GM23248 (cell line): ENCODE data around the gene NDUFV3. TPM values are rescaled to one million over a fixed set of nuclear protein-coding genes. Genes with fewer than 3 reads are reported as not detected.
"Not testable (repeated sequence)": the region's sequence is repeated elsewhere in the genome, so short reads cannot be mapped to it uniquely, and the experiment has no call there.

ENCODE experiments used
- DNase-seq: peaks from one replicate; pipeline ENCODE4 v3.0.0-alpha.2; 2015
- H2AFZ ChIP-seq: fragments of 200-600 bp; sonication (generic); 2 replicates; pipeline ENCODE4 v1.6.1; 2016; ENCODE audit warnings: antibody characterized with exemption
- H3F3A ChIP-seq: fragments of 200-600 bp; sonication (generic); 2 replicates; pipeline ENCODE4 v1.6.1; 2016; ENCODE audit warnings: mild to moderate bottlenecking, antibody characterized with exemption, mixed run types; ENCODE audit not compliant: insufficient read depth
- H3K27ac ChIP-seq: fragments of 200-600 bp; sonication (generic); 2 replicates; pipeline ENCODE4 v1.5.1; 2016; ENCODE audit warnings: mild to moderate bottlenecking
- H3K27me3 ChIP-seq: fragments of 200-600 bp; sonication (generic); replicated peaks from 2 replicates; pipeline ENCODE4 v1.6.1; 2016; ENCODE audit warnings: mild to moderate bottlenecking; ENCODE audit not compliant: insufficient read depth
- H3K36me3 ChIP-seq: fragments of 200-600 bp; sonication (generic); 2 replicates; pipeline ENCODE4 v1.6.1; 2016; ENCODE audit warnings: low read depth, mild to moderate bottlenecking
- H3K4me1 ChIP-seq: fragments of 200-600 bp; sonication (generic); 2 replicates; pipeline ENCODE4 v1.6.1; 2016; ENCODE audit warnings: mild to moderate bottlenecking; ENCODE audit not compliant: insufficient read depth
- H3K4me2 ChIP-seq: fragments of 200-600 bp; sonication (generic); one replicate; pipeline ENCODE4 v1.6.1; 2016; ENCODE audit warnings: mild to moderate bottlenecking; ENCODE audit not compliant: unreplicated experiment
- H3K4me3 ChIP-seq: fragments of 200-600 bp; sonication (generic); 2 replicates; pipeline ENCODE4 v1.5.1; 2016; ENCODE audit warnings: mild to moderate bottlenecking
- H3K79me2 ChIP-seq: fragments of 200-600 bp; sonication (generic); 2 replicates; pipeline ENCODE4 v1.6.1; 2016; ENCODE audit warnings: mild to moderate bottlenecking; ENCODE audit not compliant: insufficient read depth
- H3K9ac ChIP-seq: fragments of 200-600 bp; sonication (generic); 2 replicates; pipeline ENCODE4 v1.6.1; 2016; ENCODE audit warnings: mild to moderate bottlenecking
- H3K9me2 ChIP-seq: fragments of 200-600 bp; sonication (generic); 2 replicates; pipeline ENCODE4 v1.6.1; 2016; ENCODE audit warnings: mixed run types, mild to moderate bottlenecking, moderate library complexity; ENCODE audit not compliant: insufficient read depth
- H3K9me3 ChIP-seq: fragments of 200-600 bp; sonication (generic); one replicate; pipeline ENCODE4 v1.6.1; 2017; ENCODE audit warnings: low read depth
- H4K20me1 ChIP-seq: fragments of 200-600 bp; sonication (generic); 2 replicates; pipeline ENCODE4 v1.6.0; 2016; ENCODE audit not compliant: insufficient read depth
- EZH2 ChIP-seq: fragments of 200-600 bp; sonication (generic); IDR thresholded peaks from 2 replicates; pipeline ENCODE4 v1.6.1; 2018; ENCODE audit warnings: antibody characterized with exemption, mild to moderate bottlenecking; ENCODE audit not compliant: insufficient read depth, poor library complexity, severe bottlenecking
- EZH2phosphoT487 ChIP-seq: fragments of 200-600 bp; sonication (generic); IDR thresholded peaks from 2 replicates; pipeline ENCODE4 v1.6.1; 2018; ENCODE audit warnings: antibody characterized with exemption, moderate library complexity, mild to moderate bottlenecking, low read depth; ENCODE audit not compliant: insufficient read depth
- WGBS, 2 experiments: methylation state at CpG; one replicate each; pipeline ENCODE4 v1.1.6; 2015 to 2017; ENCODE audit warnings: low lambda C conversion rate in 2 of 2, low coverage in 1 of 2; ENCODE audit errors: missing lambda C conversion rate in 2 of 2; 5-methylcytosine and 5-hydroxymethylcytosine counted together
- in situ Hi-C: fragments of 300-500 bp; cut with MboI; formaldehyde crosslinking; loops from 2 replicates; pipeline ENCODE4 v1.15.0; 2020
- microRNA-seq: library from miRNA; unstranded; fragments of <30 nt; microRNA quantifications from one replicate; pipeline ENCODE4, GENCODE V29; 2016; ENCODE audit warnings: borderline number of aligned reads
- polyA plus RNA-seq: library from polyadenylated mRNA; unstranded; fragments of >200 nt; fragmentation: Nextera tagmentation; extraction: Ambion mirVana; gene quantifications from 2 replicates; pipeline ENCODE4 v1.2.1, GENCODE V29; 2016
- small RNA-seq: library from RNA; depleted of rRNA; stranded (forward); fragments of <200 nt; gene quantifications from one replicate; pipeline ENCODE3, GENCODE V24; 2014; ENCODE audit warnings: low read depth, low replicate concordance
- total RNA-seq: library from RNA; depleted of rRNA; stranded (reverse); fragments of >200 nt; shearing (Covaris generic); gene quantifications from 2 replicates; pipeline ENCODE4 v1.2.3, GENCODE V29; 2014; rRNA removed

The NDUFV3 gene
- total and polyA plus RNA-seq, 2 experiments from 2014 or later = 46.8 to 56.8 TPM

DNA sequence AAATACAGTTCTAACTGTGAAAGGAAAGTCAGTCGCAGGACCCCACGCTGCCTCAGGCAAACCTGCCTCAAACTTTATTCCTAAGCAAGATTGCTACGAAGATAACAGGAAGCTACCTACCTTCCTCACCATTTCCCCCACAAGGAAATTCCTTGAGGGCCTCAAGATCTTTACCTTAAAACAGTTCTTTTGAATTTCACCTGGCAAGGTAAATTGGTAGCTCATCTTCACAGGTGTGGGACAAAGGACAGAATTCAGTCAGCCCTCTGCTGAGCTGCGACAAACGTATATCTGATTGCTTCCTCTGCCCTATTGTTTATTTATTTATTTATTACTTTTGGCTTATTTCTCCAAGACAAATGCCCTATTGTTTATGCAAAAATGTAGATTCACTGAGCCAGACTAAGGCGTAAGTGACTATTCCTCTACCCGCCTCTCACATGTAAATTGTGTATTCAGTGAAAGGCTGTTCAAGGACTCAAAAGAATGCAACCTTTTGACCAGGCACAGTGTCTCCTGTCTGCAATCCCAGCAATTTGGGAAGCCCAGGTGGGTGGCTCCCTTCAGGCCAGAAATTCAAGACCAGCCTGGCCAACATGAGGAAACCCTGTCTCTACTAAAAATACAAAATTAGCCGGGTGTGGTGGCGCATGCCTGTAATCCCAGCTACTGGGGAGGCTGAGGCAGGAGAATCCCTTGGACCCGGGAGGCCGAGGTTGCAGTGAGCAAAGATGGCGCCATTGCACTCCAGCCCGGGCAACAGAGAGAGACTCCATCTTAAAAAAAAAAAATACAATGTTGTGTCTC lies 63.9 kb downstream of the NDUFV3 start:
- H2AFZ ChIP-seq = no peak overlapping the region
- H3K36me3 ChIP-seq = no peaks in the 10 kb centered on the region
- no peaks in the 10 kb centered on the region for H4K20me1 ChIP-seq
- 88 to 91% methylated on average over 13 of the region's 13 CpGs for WGBS, 2 experiments
- TF ChIP-seq EZH2 = no peak
- no peak for TF ChIP-seq EZH2phosphoT487
- no peaks in the 10 kb centered on the region for H3K4me1 ChIP-seq
- no peak overlapping the region for H3K4me2 ChIP-seq
- H3K27ac ChIP-seq = no peak overlapping the region
- no peaks in the 10 kb centered on the region for H3K9me2 ChIP-seq
- no peaks in the 10 kb centered on the region for H3K79me2 ChIP-seq
- no peak overlapping the region for H3K4me3 ChIP-seq
- no peaks in the 10 kb centered on the region for H3K9me3 ChIP-seq
- no peak overlapping the region for H3K9ac ChIP-seq
- in situ Hi-C loops = no loop called here
- H3F3A ChIP-seq = no peaks in the 10 kb centered on the region
- H3K27me3 ChIP-seq = no peaks in the 10 kb centered on the region
- no peak for DNase-seq

DNA sequence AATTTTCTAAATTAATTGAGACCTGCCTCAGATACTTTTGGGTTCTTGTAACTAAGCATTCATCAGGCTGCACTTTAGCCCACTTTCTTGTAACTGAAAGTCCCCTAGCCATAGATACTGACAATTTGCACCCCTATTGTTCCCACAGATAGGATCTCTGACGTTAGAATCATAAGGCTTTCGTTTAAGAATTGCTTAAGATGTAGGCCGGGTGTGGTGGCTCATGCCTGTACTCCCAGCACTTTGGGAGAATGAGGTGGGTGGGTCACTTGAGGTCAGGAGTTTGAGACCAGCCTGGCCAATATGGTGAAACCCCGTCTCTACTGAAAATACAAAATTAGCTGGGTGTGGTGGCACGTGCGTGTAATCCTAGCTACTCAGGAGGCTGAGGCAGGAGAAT lies 65.0 kb downstream of the NDUFV3 start:
- H3K27me3 ChIP-seq, H3K36me3 ChIP-seq, H3K79me2 ChIP-seq, H3K9me2 ChIP-seq, DNase-seq, H2AFZ ChIP-seq, H3K4me3 ChIP-seq, H3K4me1 ChIP-seq, H4K20me1 ChIP-seq, H3F3A ChIP-seq, H3K9ac ChIP-seq, H3K9me3 ChIP-seq, H3K27ac ChIP-seq, in situ Hi-C loops, H3K4me2 ChIP-seq: not testable (repeated sequence)
- 78 to 79% methylated on average over 6 of the region's 6 CpGs for WGBS, 2 experiments

DNA sequence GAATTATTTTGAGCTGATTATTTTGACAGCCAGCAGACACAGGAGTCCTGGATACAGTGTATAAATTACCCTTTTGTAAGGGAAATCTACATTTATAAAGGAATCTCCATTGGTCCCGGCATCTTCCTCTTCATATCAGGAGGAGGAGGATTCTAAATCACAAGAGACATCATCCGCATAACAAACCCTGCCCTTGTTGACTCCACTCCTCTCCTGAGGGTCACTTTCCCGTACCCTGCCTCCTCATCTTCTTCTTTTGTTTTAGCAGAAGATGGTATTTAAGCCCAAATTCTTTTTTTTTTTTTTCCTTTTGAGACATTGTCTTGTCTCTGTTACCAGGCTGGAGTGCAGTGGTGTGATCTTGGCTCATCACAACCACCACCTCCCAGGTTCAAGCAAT lies 66.6 kb downstream of the NDUFV3 start:
- H3K36me3 ChIP-seq = no peaks in the 10 kb centered on the region
- no peaks in the 10 kb centered on the region for H3F3A ChIP-seq
- DNase-seq = no peak
- H3K4me1 ChIP-seq = no peaks in the 10 kb centered on the region
- H2AFZ ChIP-seq = no peak overlapping the region
- no peaks in the 10 kb centered on the region for H3K27me3 ChIP-seq
- no peaks in the 10 kb centered on the region for H4K20me1 ChIP-seq
- no peak overlapping the region for H3K4me3 ChIP-seq
- no peak overlapping the region for H3K27ac ChIP-seq
- no peak overlapping the region for H3K4me2 ChIP-seq
- H3K9ac ChIP-seq = no peak overlapping the region
- H3K9me3 ChIP-seq = no peaks in the 10 kb centered on the region
- in situ Hi-C loops = loop anchor here (5.0 kb wide), 1 partner anchor 53 kb away; no protein-coding TSS in a partner anchor
- no peaks in the 10 kb centered on the region for H3K79me2 ChIP-seq
- TF ChIP-seq EZH2 (no peak), EZH2phosphoT487 (no peak)
- WGBS, 2 experiments = 76 to 78% methylated on average over 3 of the region's 3 CpGs
- no peaks in the 10 kb centered on the region for H3K9me2 ChIP-seq

DNA sequence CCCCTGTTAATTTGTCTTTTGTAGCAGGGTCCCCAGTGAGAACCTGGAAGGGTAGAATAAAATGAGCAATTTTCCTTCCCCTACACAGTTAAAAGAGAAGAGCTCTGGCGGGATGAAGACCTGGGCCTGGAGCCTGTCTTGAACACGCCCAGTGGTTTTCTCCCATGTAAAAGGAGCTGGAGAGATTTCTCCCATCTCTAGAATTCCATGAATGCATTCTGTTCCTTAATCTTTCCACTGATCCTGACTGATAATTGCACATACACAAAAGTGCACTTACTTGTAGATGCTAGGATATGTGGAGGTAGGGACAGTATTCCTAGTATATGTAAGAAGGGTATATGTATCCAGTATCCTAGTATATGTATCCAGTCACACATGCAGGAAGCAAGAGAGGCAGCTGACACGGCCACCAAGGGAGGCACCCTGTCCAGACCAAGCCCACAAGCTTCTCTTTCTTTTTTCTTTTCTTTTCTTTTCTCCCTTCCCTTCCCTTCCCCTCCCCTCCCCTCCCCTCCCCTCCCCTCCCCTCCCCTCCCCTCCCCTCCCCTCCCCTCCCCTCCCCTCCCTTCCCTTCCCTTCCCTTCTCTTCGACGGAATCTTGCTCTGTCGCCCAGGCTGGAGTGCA lies 69.4 kb downstream of the NDUFV3 start:
- no peak for DNase-seq
- Histone ChIP-seq H3K27ac (no peak overlapping the region), H3K79me2 (no peaks in the 10 kb centered on the region), H3K4me2 (no peak overlapping the region), H3K4me1 (no peaks in the 10 kb centered on the region), H3K9me3 (no peaks in the 10 kb centered on the region), H4K20me1 (no peaks in the 10 kb centered on the region), H3K36me3 (no peaks in the 10 kb centered on the region), H3K27me3 (no peaks in the 10 kb centered on the region), H2AFZ (no peak overlapping the region), H3K4me3 (no peak overlapping the region), H3K9me2 (no peaks in the 10 kb centered on the region), H3K9ac (no peak overlapping the region), H3F3A (no peaks in the 10 kb centered on the region)
- in situ Hi-C loops = loop anchor here (5.0 kb wide), 1 partner anchor 50 kb away; no protein-coding TSS in a partner anchor
- TF ChIP-seq EZH2 (no peak), EZH2phosphoT487 (no peak)
- WGBS, 2 experiments = 61 to 64% methylated on average over 6 of the region's 6 CpGs

Small RNA genes lying within 50 kb of the gene (microRNA-seq; reads per million reads assigned to microRNA genes)
- not detected for gene MIR5692B

Small RNA genes lying within 50 kb of the gene (small RNA-seq; reads per million reads assigned to genes)
- not detected for gene MIR5692B

Other genes with a start within 250 kb of the NDUFV3 start
- not detected in 2 replicates for gene PDE9A, start 239.7 kb upstream of the NDUFV3 start, total RNA-seq
- gene PDE9A, start 239.7 kb upstream of the NDUFV3 start, polyA plus RNA-seq = not detected in 2 replicates
- 8.6 and 13.5 TPM in 2 replicates for gene WDR4, start 13.8 kb upstream of the NDUFV3 start, total RNA-seq
- 11.9 and 12.5 TPM in 2 replicates for gene WDR4, start 13.8 kb upstream of the NDUFV3 start, polyA plus RNA-seq
- not detected in 2 replicates for gene ERVH48-1, start 32.3 kb downstream of the NDUFV3 start, total RNA-seq
- gene ERVH48-1, start 32.3 kb downstream of the NDUFV3 start, polyA plus RNA-seq = not detected in 2 replicates
- gene PKNOX1, start 81.3 kb downstream of the NDUFV3 start, total RNA-seq = 9.9 and 11.1 TPM in 2 replicates
- 25.9 and 28.2 TPM in 2 replicates for gene PKNOX1, start 81.3 kb downstream of the NDUFV3 start, polyA plus RNA-seq
- gene CBS, start 182.5 kb downstream of the NDUFV3 start, total RNA-seq = 77.5 and 109 TPM in 2 replicates
- 117 and 118 TPM in 2 replicates for gene CBS, start 182.5 kb downstream of the NDUFV3 start, polyA plus RNA-seq
- 12.3 and 19.0 TPM in 2 replicates for gene U2AF1, start 214.3 kb downstream of the NDUFV3 start, total RNA-seq
- gene U2AF1, start 214.3 kb downstream of the NDUFV3 start, polyA plus RNA-seq = 90.3 and 90.5 TPM in 2 replicates